Esophagus squamous epithelium (tissue), 5 donors: ENCODE results near the gene KHK. TPM values are rescaled to one million over a fixed set of nuclear protein-coding genes. Genes with fewer than 3 reads are reported as not detected.
A peak's percentile ranks its signal among the peaks of the same experiment; 100 is the strongest.
"Not testable (repeated sequence)": the region's sequence is repeated elsewhere in the genome, so short reads cannot be mapped to it uniquely, and the experiment has no call there.

Experiments
- DNase-seq: peaks from one replicate; lab custom pipeline; 2025; lab: John Stamatoyannopoulos, UW
- H3K27ac ChIP-seq, 4 donors: fragments of 200-600 bp; sonication (generic); one replicate each; pipeline ENCODE4 v1.5.1; 2016 to 2019; ENCODE audit warnings: mild to moderate bottlenecking in 1 of 4
- H3K27me3 ChIP-seq, 4 donors: fragments of 200-600 bp; sonication (generic); 1 replicate in 3 of 4; 2 replicates in 1 of 4; pipeline versions ENCODE4 v1.5.1 to v1.6.0; 2017 to 2021; ENCODE audit warnings: antibody characterized with exemption in 1 of 4
- H3K36me3 ChIP-seq, 3 donors: fragments of 200-600 bp; sonication (generic); one replicate each; pipeline ENCODE4 v1.5.1; 2016 to 2019
- H3K4me1 ChIP-seq, 3 donors: fragments of 200-600 bp; sonication (generic); one replicate each; pipeline ENCODE4 v1.5.1; 2017 to 2019
- H3K4me3 ChIP-seq, 4 donors: fragments of 200-600 bp; sonication (generic); 1 replicate in 3 of 4; 2 replicates in 1 of 4; pipeline ENCODE4 v1.5.1; 2016 to 2019; ENCODE audit warnings: mild to moderate bottlenecking in 2 of 4, moderate library complexity in 1 of 4
- H3K9me3 ChIP-seq, 3 donors: fragments of 200-600 bp; sonication (generic); one replicate each; pipeline ENCODE4 v1.5.1; 2016 to 2019
- POLR2A ChIP-seq, 4 donors: fragments of 450-650 bp; IDR thresholded peaks; one replicate each; pipeline ENCODE4 v1.6.1; 2017; ENCODE audit warnings: antibody characterized with exemption in 4 of 4, mild to moderate bottlenecking in 4 of 4, moderate library complexity in 3 of 4
- WGBS, 2 donors: methylation state at CpG; one replicate each; pipeline ENCODE4 v1.1.5; 2018; 5-methylcytosine and 5-hydroxymethylcytosine counted together
- intact Hi-C: fragments of 100-400 bp; cut with DNase I; formaldehyde crosslinking; loops from one replicate; pipeline ENCODE4 v1.15.0; 2022
- total RNA-seq, 4 donors: library from RNA; depleted of rRNA; stranded (reverse); fragments of >200 nt; gene quantifications; one replicate each; pipeline ENCODE4 v1.1.0, GENCODE V29; 2016
- TF ChIP-seq, protein P1 (sequence below), 6 experiments: fragments of 450-650 bp in 4 of 6; fragments of 200-600 bp in 2 of 6; sonication (generic) in 2 of 6; IDR thresholded peaks; one replicate each; pipeline ENCODE4 v1.5.1; 2016 to 2019; ENCODE audit warnings: antibody characterized with exemption in 6 of 6, mild to moderate bottlenecking in 4 of 6, moderate library complexity in 4 of 6
- donor health status: DM: yes; HTN: yes; CAD: no.

Gene KHK
- total RNA-seq, 4 donors from 2014 or later, result 1.3 to 1.9 (median 1.4) TPM

GRCh38 chr2:27072920-27073319, 13.7 kb upstream of the KHK start:
- Histone ChIP-seq H3K27ac (peak overlapping the region in 3 of 4 donors; percentile 92 to 98 (median 97)), H3K9me3 (no peaks in the 10 kb centered on the region)

DNA sequence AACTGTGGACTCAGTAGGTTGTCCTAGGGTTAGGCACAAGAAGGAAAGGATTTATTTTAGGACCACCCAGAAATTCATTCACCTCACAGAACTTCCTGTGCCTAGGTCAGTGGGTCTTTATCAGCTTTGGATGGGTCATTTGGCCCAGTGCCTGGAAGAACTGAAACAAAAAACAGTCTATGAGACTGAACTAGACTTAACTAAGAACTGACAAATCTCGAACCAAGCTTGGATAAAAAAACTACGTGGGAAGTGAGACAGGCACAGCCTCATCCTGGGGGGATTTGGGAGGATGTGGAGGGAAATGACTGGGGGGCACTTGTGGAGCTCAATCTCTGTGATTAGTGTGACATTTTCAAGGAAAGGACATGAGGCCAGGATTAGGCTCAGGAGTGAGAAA, 12.8 kb upstream of the KHK start:
- H3K4me1 ChIP-seq, result peaks cover 16 to 88% (median 50%) of the 10 kb centered on the region in 3 donors
- 20 to 34% methylated on average over 2 of the region's 2 CpGs for WGBS, 2 donors

More at GRCh38 chr2:27072920-27073319, 13.7 kb upstream of the KHK start:
- Histone ChIP-seq H3K36me3 (peaks cover 0 to 24% (median 8%) of the 10 kb centered on the region in 3 donors), H3K27me3 (no peaks in the 10 kb centered on the region), H3K4me3 (no peak overlapping the region), H3K4me1 (peaks cover 16 to 93% (median 52%) of the 10 kb centered on the region in 3 donors)
- no peak for DNase-seq
- 47 to 67% methylated on average over 5 of the region's 5 CpGs for WGBS, 2 donors
- intact Hi-C loops, result no loop called here
- TF ChIP-seq POLR2A (IDR thresholded peaks at IDR 0.05), result no peak
- TF ChIP-seq, protein P1, sequence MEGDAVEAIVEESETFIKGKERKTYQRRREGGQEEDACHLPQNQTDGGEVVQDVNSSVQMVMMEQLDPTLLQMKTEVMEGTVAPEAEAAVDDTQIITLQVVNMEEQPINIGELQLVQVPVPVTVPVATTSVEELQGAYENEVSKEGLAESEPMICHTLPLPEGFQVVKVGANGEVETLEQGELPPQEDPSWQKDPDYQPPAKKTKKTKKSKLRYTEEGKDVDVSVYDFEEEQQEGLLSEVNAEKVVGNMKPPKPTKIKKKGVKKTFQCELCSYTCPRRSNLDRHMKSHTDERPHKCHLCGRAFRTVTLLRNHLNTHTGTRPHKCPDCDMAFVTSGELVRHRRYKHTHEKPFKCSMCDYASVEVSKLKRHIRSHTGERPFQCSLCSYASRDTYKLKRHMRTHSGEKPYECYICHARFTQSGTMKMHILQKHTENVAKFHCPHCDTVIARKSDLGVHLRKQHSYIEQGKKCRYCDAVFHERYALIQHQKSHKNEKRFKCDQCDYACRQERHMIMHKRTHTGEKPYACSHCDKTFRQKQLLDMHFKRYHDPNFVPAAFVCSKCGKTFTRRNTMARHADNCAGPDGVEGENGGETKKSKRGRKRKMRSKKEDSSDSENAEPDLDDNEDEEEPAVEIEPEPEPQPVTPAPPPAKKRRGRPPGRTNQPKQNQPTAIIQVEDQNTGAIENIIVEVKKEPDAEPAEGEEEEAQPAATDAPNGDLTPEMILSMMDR (IDR thresholded peaks at IDR 0.05), result no peak

DNA sequence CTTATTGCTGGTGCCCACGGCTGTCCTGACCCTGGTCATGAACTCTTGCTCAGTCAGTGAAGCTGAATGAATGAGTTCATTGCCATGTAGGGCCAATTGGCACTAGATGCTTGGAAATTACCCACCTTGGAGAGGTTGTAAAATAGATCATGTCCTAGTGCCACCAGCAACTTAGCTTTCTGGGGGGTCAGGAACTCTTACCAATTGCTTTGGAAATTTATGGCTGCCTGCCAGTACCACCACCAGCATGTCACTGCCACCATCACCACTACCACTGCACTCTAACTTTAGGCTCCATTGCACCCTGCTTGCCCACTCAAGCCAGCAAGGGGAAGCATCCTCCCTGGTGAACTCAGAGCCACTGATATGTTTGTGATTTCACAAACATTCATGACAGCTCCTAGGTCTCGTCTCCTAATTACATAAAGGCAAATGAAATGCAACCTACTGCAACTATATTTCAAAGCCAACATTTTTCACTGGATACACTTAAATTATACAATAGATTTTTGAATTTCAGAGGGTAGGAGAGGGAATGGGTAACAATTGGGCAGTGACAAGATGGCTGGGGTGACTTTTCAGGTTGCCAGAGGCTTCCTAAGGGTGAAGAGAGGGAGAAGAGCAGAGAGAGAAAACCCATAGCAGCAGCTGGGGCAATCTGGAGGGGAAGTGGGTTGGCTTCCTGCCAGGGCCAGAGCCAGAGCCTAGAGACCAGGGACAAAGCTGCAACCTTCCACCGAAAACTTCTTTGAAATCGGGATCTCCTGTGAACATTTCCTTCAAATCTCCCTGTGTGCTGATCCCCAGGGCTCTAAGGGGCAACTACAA, 11.6 kb upstream of the KHK start:
- H3K4me1 ChIP-seq, result peaks cover 9 to 85% (median 38%) of the 10 kb centered on the region in 3 donors
- no peak for DNase-seq

More for the DNA sequence above, 12.8 kb upstream of the KHK start:
- intact Hi-C loops, result no loop called here
- no peak for DNase-seq
- no peaks in the 10 kb centered on the region for H3K9me3 ChIP-seq
- H3K27me3 ChIP-seq, result no peaks in the 10 kb centered on the region
- TF ChIP-seq, protein P1 (IDR thresholded peaks at IDR 0.05), result no peak
- TF ChIP-seq POLR2A (IDR thresholded peaks at IDR 0.05), result no peak
- H3K36me3 ChIP-seq, result peaks cover 0 to 15% (median 0%) of the 10 kb centered on the region in 3 donors
- no peak overlapping the region for H3K4me3 ChIP-seq
- H3K27ac ChIP-seq, result peak overlapping the region in 2 of 4 donors; percentile 92 to 98

DNA sequence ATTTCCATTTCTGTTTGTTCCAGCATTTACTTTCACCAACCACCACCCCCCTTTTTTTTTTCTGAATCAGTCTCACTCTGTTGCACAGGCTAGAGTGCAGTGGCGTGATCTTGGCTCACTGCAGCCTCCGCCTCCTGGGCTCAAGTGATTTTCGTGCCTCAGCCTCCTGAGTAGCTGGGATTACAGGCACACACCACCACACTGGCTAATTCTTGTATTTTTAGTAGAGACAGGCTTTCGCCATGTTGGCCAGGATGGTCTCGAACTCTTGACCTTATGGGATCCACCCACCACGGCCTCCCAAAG, 11.1 kb upstream of the KHK start:
- WGBS, 2 donors, result 73% methylated on average over 6 of the region's 6 CpGs
- intact Hi-C loops, H3K4me3 ChIP-seq, H3K9me3 ChIP-seq, H3K27me3 ChIP-seq, H3K36me3 ChIP-seq, DNase-seq: not testable (repeated sequence)
- H3K4me1 ChIP-seq, result peaks cover 6 to 85% (median 32%) of the 10 kb centered on the region in 3 donors
- H3K27ac ChIP-seq, result peak overlapping the region in 3 of 4 donors; percentile 29 to 98 (median 92)

More for the DNA sequence above, 11.6 kb upstream of the KHK start:
- Histone ChIP-seq H3K9me3 (no peaks in the 10 kb centered on the region), H3K27ac (peak overlapping the region in 3 of 4 donors; percentile 69 to 98 (median 92)), H3K36me3 (peaks cover 0 to 3% (median 0%) of the 10 kb centered on the region in 3 donors), H3K4me3 (no peak overlapping the region), H3K27me3 (no peaks in the 10 kb centered on the region)
- intact Hi-C loops, result no loop called here
- TF ChIP-seq, protein P1 (IDR thresholded peaks at IDR 0.05), result no peak
- no peak for TF ChIP-seq POLR2A (IDR thresholded peaks at IDR 0.05)
- 47 to 66% methylated on average over 4 of the region's 4 CpGs for WGBS, 2 donors

- WGBS, 2 donors, result 69 to 79% methylated on average over 4 of the region's 4 CpGs
- no peaks in the 10 kb centered on the region for H3K27me3 ChIP-seq
- no peak overlapping the region for H3K4me3 ChIP-seq
- no peaks in the 10 kb centered on the region for H3K9me3 ChIP-seq
- H3K36me3 ChIP-seq, result no peaks in the 10 kb centered on the region
- peaks cover 11 to 87% (median 39%) of the 10 kb centered on the region in 3 donors for H3K4me1 ChIP-seq
- DNase-seq, result no peak
- intact Hi-C loops, result no loop called here
- TF ChIP-seq, protein P1 (IDR thresholded peaks at IDR 0.05), result no peak
- TF ChIP-seq POLR2A (IDR thresholded peaks at IDR 0.05), result no peak
- H3K27ac ChIP-seq, result peak overlapping the region in 3 of 4 donors; percentile 29 to 98 (median 83)
These were observed 10.2 kb upstream of the KHK start for GRCh38 chr2:27076323-27076722.
